Liver (tissue), 9 donors: ENCODE results near the gene TMEM129. TPM values are rescaled to one million over a fixed set of nuclear protein-coding genes. Genes with fewer than 3 reads are reported as not detected.

Experiments used
- DNase-seq: peaks from one replicate; pipeline ENCODE4 v3.0.0-alpha.2; 2017; ENCODE audit warnings: low spot score
- H3K27ac ChIP-seq, 2 donors: one replicate each; pipeline ENCODE4 v1.7.0; 2013; ENCODE audit warnings: inconsistent platforms in 2 of 2, low read length in 2 of 2, control low read depth in 1 of 2, low read depth in 1 of 2, mild to moderate bottlenecking in 1 of 2
- H3K27me3 ChIP-seq, 4 donors: one replicate each; pipeline versions ENCODE4 v1.6.1 to v1.7.0; 2013; ENCODE audit warnings: low read length in 3 of 4, inconsistent platforms in 1 of 4, mild to moderate bottlenecking in 1 of 4, moderate library complexity in 1 of 4; ENCODE audit not compliant: control insufficient read depth in 4 of 4, insufficient read depth in 4 of 4
- H3K36me3 ChIP-seq, 4 donors: one replicate each; pipeline versions ENCODE4 v1.6.1 to v1.7.0; 2013; ENCODE audit warnings: low read length in 3 of 4, mild to moderate bottlenecking in 3 of 4, low read depth in 1 of 4, moderate library complexity in 1 of 4; ENCODE audit not compliant: control insufficient read depth in 4 of 4, insufficient read depth in 3 of 4
- H3K4me1 ChIP-seq, 4 donors: one replicate each; pipeline versions ENCODE4 v1.6.1 to v1.7.0; 2013; ENCODE audit warnings: low read length in 3 of 4, mild to moderate bottlenecking in 3 of 4, moderate library complexity in 1 of 4; ENCODE audit not compliant: control insufficient read depth in 4 of 4, insufficient read depth in 4 of 4
- H3K4me3 ChIP-seq, 3 donors: one replicate each; pipeline versions ENCODE4 v1.6.1 to v1.7.0; 2013; ENCODE audit warnings: low read length in 3 of 3, control low read depth in 1 of 3, low read depth in 1 of 3, mild to moderate bottlenecking in 1 of 3
- H3K9ac ChIP-seq, 2 donors: one replicate each; pipeline ENCODE4 v1.7.0; 2013; ENCODE audit warnings: low read length in 2 of 2, mild to moderate bottlenecking in 2 of 2, moderate library complexity in 2 of 2, control low read depth in 1 of 2, low read depth in 1 of 2
- H3K9me3 ChIP-seq, 4 donors: one replicate each; pipeline versions ENCODE4 v1.6.1 to v1.7.0; 2013; ENCODE audit warnings: low read length in 3 of 4; ENCODE audit not compliant: control insufficient read depth in 4 of 4
- ATF3 ChIP-seq: IDR thresholded peaks from 2 replicates; pipeline ENCODE4 v1.6.1; 2016; ENCODE audit warnings: antibody characterized with exemption
- CTCF ChIP-seq: fragments of 150-350 bp; IDR thresholded peaks from 2 replicates; pipeline ENCODE4 v1.5.1; 2017; ENCODE audit warnings: improper control_type of control experiment, low read depth, low read length; ENCODE audit not compliant: missing input control
- EGR1 ChIP-seq, 2 donors: IDR thresholded peaks; 2 replicates each; pipeline ENCODE4 v1.6.1; 2016 to 2018; ENCODE audit warnings: antibody characterized with exemption in 2 of 2, low read depth in 2 of 2
- FOXA2 ChIP-seq: IDR thresholded peaks from 2 replicates; pipeline ENCODE4 v1.6.1; 2016; ENCODE audit warnings: antibody characterized with exemption
- GABPA ChIP-seq, 2 donors: IDR thresholded peaks in 1 of 2; conservative IDR thresholded peaks in 1 of 2; 2 replicates each; pipeline ENCODE4 v1.6.1; 2016; ENCODE audit warnings: antibody characterized with exemption in 2 of 2, mild to moderate bottlenecking in 1 of 2, moderate library complexity in 1 of 2
- HNF4G ChIP-seq: IDR thresholded peaks from 2 replicates; pipeline ENCODE4 v1.6.1; 2016; ENCODE audit warnings: antibody characterized with exemption
- JUND ChIP-seq, 2 donors: IDR thresholded peaks; 2 replicates each; pipeline ENCODE4 v1.6.1; 2016; ENCODE audit warnings: antibody characterized with exemption in 2 of 2
- MAX ChIP-seq: IDR thresholded peaks from 2 replicates; pipeline ENCODE4 v1.6.1; 2016; ENCODE audit warnings: antibody characterized with exemption
- NR2F2 ChIP-seq: IDR thresholded peaks from 2 replicates; pipeline ENCODE4 v1.6.1; 2016; ENCODE audit warnings: antibody characterized with exemption
- RAD21 ChIP-seq, 2 donors: IDR thresholded peaks; 2 replicates each; pipeline ENCODE4 v1.6.1; 2016; ENCODE audit warnings: antibody characterized with exemption in 2 of 2, mild to moderate bottlenecking in 2 of 2
- REST ChIP-seq: IDR thresholded peaks from 2 replicates; pipeline ENCODE4 v1.6.1; 2016; ENCODE audit warnings: antibody characterized with exemption, mild to moderate bottlenecking
- RXRA ChIP-seq, 2 donors: IDR thresholded peaks; 2 replicates each; pipeline ENCODE4 v1.6.1; 2017 to 2018; ENCODE audit warnings: antibody characterized with exemption in 2 of 2, mild to moderate bottlenecking in 1 of 2
- SP1 ChIP-seq: IDR thresholded peaks from 2 replicates; pipeline ENCODE4 v1.6.1; 2018; ENCODE audit warnings: antibody characterized with exemption, mild to moderate bottlenecking
- TAF1 ChIP-seq: conservative IDR thresholded peaks from 2 replicates; pipeline ENCODE4 v1.6.1; 2016; ENCODE audit warnings: antibody characterized with exemption, mild to moderate bottlenecking
- YY1 ChIP-seq: IDR thresholded peaks from 2 replicates; pipeline ENCODE4 v1.6.1; 2016; ENCODE audit warnings: antibody characterized with exemption, mild to moderate bottlenecking
- ZBTB33 ChIP-seq: IDR thresholded peaks from 2 replicates; pipeline ENCODE4 v1.6.1; 2016; ENCODE audit warnings: antibody characterized with exemption
- WGBS: extraction: QIAGEN DNeasy Blood & Tissue Kit; methylation state at CpG from one replicate; pipeline ENCODE4 v1.1.7; 2013; 5-methylcytosine and 5-hydroxymethylcytosine counted together
- polyA plus RNA-seq, 2 donors: library from polyadenylated mRNA; stranded (reverse) in 1 of 2; unstranded in 1 of 2; fragments of 200-250 nt in 1 of 2; fragments of >200 nt in 1 of 2; fragmentation: Nextera tagmentation in 1 of 2; extraction: Ambion mirVana in 1 of 2; gene quantifications; one replicate each; pipeline versions ENCODE4 v1.2.1 to v1.2.3, GENCODE V29; 2013 to 2015
- total RNA-seq, 2 donors: library from RNA; depleted of rRNA; stranded (reverse); fragments of >200 nt; gene quantifications; one replicate each; pipeline ENCODE4 v1.2.3, GENCODE V29; 2014
- donor health status: healthy.
- donor health status: healthy.
- donor health status: healthy.
- donor health status: healthy.
- donor health status: healthy.

Gene TMEM129
- total and polyA plus RNA-seq, 4 donors: 12.2 to 37.0 (median 21.8) TPM

- peaks cover 0 to 11% (median 6%) of the 10 kb centered on the region in 4 donors for H3K9me3 ChIP-seq
- WGBS: 95% methylated on average over 13 of the region's 13 CpGs
- no peak for DNase-seq
- no peaks in the 10 kb centered on the region for H3K27me3 ChIP-seq
- no peak overlapping the region for H3K4me3 ChIP-seq
- H3K9ac ChIP-seq: no peak overlapping the region
- no peaks in the 10 kb centered on the region for H3K4me1 ChIP-seq
- H3K27ac ChIP-seq: no peak overlapping the region
- no peak for TF ChIP-seq YY1
- no peak for TF ChIP-seq SP1
- TF ChIP-seq JUND (IDR thresholded peaks at IDR 0.05): no peak
- TF ChIP-seq RXRA (IDR thresholded peaks at IDR 0.05): no peak
- no peak for TF ChIP-seq HNF4G
- TF ChIP-seq NR2F2: no peak
- peaks cover 0 to 18% (median 7%) of the 10 kb centered on the region in 4 donors for H3K36me3 ChIP-seq
Measured at GRCh38 chr4:1736812-1737211, 15.7 kb upstream of the TMEM129 start.

GRCh38 chr4:1735215-1735614, 14.1 kb upstream of the TMEM129 start:
- Histone ChIP-seq H3K36me3 (peaks cover 0 to 16% (median 10%) of the 10 kb centered on the region in 4 donors), H3K4me1 (no peaks in the 10 kb centered on the region), H3K4me3 (no peak overlapping the region), H3K9ac (no peak overlapping the region), H3K27me3 (no peaks in the 10 kb centered on the region), H3K27ac (no peak overlapping the region), H3K9me3 (peaks cover 0 to 11% (median 6%) of the 10 kb centered on the region in 4 donors)
- TF ChIP-seq NR2F2: no peak
- no peak for TF ChIP-seq RXRA (IDR thresholded peaks at IDR 0.05)
- TF ChIP-seq SP1: no peak
- TF ChIP-seq EGR1 (IDR thresholded peaks at IDR 0.05; ENCODE audit: low read depth in 2 of 2): no peak
- no peak for TF ChIP-seq REST
- no peak for TF ChIP-seq GABPA (IDR thresholded peaks at IDR 0.05 in 1 of 2, conservative IDR thresholded peaks at IDR 0.05 in 1 of 2)
- TF ChIP-seq ATF3: no peak
- no peak for TF ChIP-seq ZBTB33
- no peak for TF ChIP-seq FOXA2
- no peak for TF ChIP-seq TAF1
- TF ChIP-seq RAD21 (IDR thresholded peaks at IDR 0.05): no peak
- no peak for TF ChIP-seq CTCF
- no peak for TF ChIP-seq YY1
- no peak for TF ChIP-seq MAX
- TF ChIP-seq JUND (IDR thresholded peaks at IDR 0.05): no peak
- TF ChIP-seq HNF4G: no peak
- DNase-seq: no peak
- WGBS: 96% methylated on average over 20 of the region's 20 CpGs
